ENCODE results near the gene CENPN. TPM values are rescaled to one million over a fixed set of nuclear protein-coding genes. Genes with fewer than 3 reads are reported as not detected.
A peak's percentile ranks its signal among the peaks of the same experiment; 100 is the strongest.

The CENPN gene
- total and polyA plus RNA-seq, 2 of the 13 experiments (the other 11 are each of a cell fraction or from before 2014, with no cell fraction given), result 29.7 to 129 TPM

DNA sequence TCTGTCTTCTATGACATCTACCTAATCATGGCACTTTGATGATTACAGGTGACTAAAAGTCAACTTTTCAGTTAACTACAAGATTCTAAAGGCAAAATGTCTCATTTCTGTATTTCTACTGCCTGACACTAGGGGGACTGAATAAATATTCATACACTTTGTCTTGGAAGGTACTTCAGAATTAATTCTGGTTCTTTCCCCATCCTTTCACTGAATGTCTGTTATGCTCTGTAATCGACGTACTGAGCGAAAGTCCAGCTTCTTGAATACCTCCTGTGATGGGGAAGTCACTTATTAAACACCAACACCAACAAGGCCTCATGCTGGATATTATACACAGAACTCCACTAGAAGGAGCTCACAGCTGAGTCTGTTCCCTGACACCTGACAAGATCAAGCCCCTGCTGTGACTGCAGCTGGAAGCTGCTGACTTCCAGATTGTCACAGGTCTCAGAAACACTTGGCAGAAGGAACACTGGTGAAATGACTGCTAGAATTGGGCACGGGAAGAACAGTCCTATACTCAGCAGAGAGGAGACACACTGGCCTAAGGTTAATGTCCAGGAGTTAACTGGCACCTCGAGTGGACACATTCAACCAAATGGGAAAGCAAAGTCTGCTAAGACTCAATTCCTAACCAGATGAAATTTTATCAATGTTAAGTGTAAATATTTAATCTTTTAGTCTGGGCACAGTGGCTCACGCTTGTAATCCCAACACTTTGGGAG, 32.2 kb upstream of the CENPN start (continued):
- TF ChIP-seq, protein P1, sequence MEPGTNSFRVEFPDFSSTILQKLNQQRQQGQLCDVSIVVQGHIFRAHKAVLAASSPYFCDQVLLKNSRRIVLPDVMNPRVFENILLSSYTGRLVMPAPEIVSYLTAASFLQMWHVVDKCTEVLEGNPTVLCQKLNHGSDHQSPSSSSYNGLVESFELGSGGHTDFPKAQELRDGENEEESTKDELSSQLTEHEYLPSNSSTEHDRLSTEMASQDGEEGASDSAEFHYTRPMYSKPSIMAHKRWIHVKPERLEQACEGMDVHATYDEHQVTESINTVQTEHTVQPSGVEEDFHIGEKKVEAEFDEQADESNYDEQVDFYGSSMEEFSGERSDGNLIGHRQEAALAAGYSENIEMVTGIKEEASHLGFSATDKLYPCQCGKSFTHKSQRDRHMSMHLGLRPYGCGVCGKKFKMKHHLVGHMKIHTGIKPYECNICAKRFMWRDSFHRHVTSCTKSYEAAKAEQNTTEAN (CRISPR knock-in tag; conservative IDR thresholded peaks at IDR 0.05), result no peak
- TF ChIP-seq YEATS2 (CRISPR knock-in tag; IDR thresholded peaks at IDR 0.05; ENCODE audit: borderline replicate concordance) (no peak), SIX4 (CRISPR knock-in tag; IDR thresholded peaks at IDR 0.05) (no peak), RBM22 (optimal IDR thresholded peaks at IDR 0.05; ENCODE audit: low read length) (no peak), YEATS4 (CRISPR knock-in tag; IDR thresholded peaks at IDR 0.05; ENCODE audit: borderline replicate concordance) (no peak), AGO1 (IDR thresholded peaks at IDR 0.05; ENCODE audit: low read depth, low read length, poor library complexity, severe bottlenecking) (no peak), TBX2 (CRISPR knock-in tag; IDR thresholded peaks at IDR 0.05; ENCODE audit: borderline replicate concordance) (0 out of 2 replicates have a peak, but pooled peaks have one; percentile 17), CENPX (CRISPR knock-in tag; IDR thresholded peaks at IDR 0.05) (no peak), SOX13 (IDR thresholded peaks at IDR 0.05) (no peak), SOX13 (CRISPR knock-in tag; conservative IDR thresholded peaks at IDR 0.05 in 1 of 2, IDR thresholded peaks at IDR 0.05 in 1 of 2) (no peak), ZNF775 (CRISPR knock-in tag; IDR thresholded peaks at IDR 0.05; ENCODE audit: borderline replicate concordance) (no peak), CBX2 (IDR thresholded peaks at IDR 0.05; ENCODE audit: low read depth, low read length) (no peak), CBX2 (CRISPR knock-in tag; IDR thresholded peaks at IDR 0.05; ENCODE audit: low read depth) (no peak), PHF5A (CRISPR knock-in tag; IDR thresholded peaks at IDR 0.05; ENCODE audit: low read depth, unreplicated experiment) (no peak), SMAD9 (CRISPR knock-in tag; IDR thresholded peaks at IDR 0.05) (no peak), IKZF4 (CRISPR knock-in tag; IDR thresholded peaks at IDR 0.05; ENCODE audit: borderline replicate concordance, low read depth, not compliant biosample characterization) (no peak), NFYC (CRISPR knock-in tag; IDR thresholded peaks at IDR 0.05) (no peak), ZNF552 (CRISPR knock-in tag; IDR thresholded peaks at IDR 0.05; ENCODE audit: borderline replicate concordance) (no peak)
- TF ChIP-seq, protein P2, sequence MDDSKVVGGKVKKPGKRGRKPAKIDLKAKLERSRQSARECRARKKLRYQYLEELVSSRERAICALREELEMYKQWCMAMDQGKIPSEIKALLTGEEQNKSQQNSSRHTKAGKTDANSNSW (CRISPR knock-in tag; IDR thresholded peaks at IDR 0.05; ENCODE audit: borderline replicate concordance), result no peak
- TF ChIP-seq, protein P3, sequence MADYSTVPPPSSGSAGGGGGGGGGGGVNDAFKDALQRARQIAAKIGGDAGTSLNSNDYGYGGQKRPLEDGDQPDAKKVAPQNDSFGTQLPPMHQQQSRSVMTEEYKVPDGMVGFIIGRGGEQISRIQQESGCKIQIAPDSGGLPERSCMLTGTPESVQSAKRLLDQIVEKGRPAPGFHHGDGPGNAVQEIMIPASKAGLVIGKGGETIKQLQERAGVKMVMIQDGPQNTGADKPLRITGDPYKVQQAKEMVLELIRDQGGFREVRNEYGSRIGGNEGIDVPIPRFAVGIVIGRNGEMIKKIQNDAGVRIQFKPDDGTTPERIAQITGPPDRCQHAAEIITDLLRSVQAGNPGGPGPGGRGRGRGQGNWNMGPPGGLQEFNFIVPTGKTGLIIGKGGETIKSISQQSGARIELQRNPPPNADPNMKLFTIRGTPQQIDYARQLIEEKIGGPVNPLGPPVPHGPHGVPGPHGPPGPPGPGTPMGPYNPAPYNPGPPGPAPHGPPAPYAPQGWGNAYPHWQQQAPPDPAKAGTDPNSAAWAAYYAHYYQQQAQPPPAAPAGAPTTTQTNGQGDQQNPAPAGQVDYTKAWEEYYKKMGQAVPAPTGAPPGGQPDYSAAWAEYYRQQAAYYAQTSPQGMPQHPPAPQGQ (CRISPR knock-in tag; IDR thresholded peaks at IDR 0.05; ENCODE audit: borderline replicate concordance), result no peak
- TF ChIP-seq, protein P4, sequence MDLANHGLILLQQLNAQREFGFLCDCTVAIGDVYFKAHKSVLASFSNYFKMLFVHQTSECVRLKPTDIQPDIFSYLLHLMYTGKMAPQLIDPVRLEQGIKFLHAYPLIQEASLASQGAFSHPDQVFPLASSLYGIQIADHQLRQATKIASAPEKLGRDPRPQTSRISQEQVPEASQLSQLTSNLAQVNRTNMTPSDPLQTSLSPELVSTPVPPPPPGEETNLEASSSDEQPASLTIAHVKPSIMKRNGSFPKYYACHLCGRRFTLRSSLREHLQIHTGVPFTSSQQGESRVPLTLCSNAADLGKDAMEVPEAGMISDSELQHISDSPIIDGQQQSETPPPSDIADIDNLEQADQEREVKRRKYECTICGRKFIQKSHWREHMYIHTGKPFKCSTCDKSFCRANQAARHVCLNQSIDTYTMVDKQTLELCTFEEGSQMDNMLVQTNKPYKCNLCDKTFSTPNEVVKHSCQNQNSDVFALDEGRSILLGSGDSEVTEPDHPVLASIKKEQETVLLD (CRISPR knock-in tag; IDR thresholded peaks at IDR 0.05; ENCODE audit: low read depth), result no peak

All from HepG2 (cell line).